Measurements from ENCODE around the gene CRISP2.
A peak's percentile ranks its signal among the peaks of the same experiment; 100 is the strongest.
"Not testable (repeated sequence)": the region's sequence is repeated elsewhere in the genome, so short reads cannot be mapped to it uniquely, and the experiment has no call there.

CRISP2 gene, protein sequence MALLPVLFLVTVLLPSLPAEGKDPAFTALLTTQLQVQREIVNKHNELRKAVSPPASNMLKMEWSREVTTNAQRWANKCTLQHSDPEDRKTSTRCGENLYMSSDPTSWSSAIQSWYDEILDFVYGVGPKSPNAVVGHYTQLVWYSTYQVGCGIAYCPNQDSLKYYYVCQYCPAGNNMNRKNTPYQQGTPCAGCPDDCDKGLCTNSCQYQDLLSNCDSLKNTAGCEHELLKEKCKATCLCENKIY

DNA sequence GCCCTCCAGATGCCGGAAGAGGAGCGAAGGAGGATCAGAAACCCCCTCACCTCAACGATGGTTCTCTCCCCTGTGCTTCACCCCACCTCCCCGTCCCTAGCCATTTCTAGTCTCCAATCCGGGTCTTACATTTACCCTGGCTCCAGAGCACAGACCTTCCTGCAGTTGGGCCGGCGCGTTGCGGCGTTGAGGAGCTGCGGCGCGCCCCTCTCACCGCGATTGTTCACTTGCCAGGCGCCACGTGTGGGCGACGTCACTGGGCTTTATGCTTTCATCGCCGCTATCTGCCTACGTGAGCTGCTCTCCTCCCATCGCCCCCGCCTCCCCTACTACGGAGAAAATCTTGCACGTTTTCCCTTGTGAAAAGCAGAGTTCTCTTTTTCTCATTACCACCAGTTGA is at the start of gene CRISP2:
Gene CRISP2 (minus strand): TSS at position 198 of the 400 bp plus-strand sequence. CDS start 4,347 bp downstream, outside the sequence.
- DNase-seq (ENCODE audit: low spot score), result no peak

DNA sequence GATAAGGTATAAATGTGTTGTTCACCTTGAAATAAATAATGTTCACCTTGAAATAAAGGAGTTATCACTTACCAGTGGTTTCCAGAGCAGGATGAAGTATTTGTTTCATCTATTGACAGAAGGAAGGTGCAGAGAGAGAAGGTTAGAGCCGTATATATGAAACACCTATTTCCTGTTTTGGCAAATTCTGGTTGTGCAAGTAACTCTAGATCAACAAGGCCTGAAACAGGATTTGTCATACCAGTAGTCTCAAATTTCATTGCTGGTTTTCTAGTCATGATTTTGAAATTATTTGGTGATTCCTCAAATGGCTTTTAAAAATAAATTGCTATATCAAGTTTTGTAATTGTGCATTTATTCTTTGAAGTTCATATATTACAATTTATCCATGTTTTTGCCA is 30.9 kb upstream of the CRISP2 start, which contains the start of gene CRISP3:
Gene CRISP3 (minus strand): TSS at position 130 of the 400 bp plus-strand sequence. CDS start 21 bp downstream, at position 109.
- DNase-seq (ENCODE audit: low spot score), result no peak

DNA sequence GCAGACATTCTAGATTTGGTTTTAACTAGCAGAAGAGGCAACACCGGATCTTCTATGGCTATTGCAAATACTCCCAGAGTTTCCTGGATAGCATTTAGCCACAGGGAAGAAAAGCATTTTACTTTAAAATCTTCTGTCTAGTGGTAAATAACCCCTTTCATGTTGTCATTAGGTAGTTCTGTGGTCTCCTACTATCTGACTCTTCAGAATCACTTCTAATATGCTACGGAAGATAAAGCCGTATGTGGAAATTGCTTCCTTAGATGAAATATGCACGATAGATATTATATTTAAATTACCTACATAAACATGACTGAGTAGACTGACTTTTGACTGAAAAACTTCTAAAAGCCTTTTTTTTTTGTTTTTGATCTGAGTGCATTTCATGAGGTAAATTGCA is 30.1 kb upstream of the CRISP2 start:
- DNase-seq (ENCODE audit: low spot score), result no peak

DNA sequence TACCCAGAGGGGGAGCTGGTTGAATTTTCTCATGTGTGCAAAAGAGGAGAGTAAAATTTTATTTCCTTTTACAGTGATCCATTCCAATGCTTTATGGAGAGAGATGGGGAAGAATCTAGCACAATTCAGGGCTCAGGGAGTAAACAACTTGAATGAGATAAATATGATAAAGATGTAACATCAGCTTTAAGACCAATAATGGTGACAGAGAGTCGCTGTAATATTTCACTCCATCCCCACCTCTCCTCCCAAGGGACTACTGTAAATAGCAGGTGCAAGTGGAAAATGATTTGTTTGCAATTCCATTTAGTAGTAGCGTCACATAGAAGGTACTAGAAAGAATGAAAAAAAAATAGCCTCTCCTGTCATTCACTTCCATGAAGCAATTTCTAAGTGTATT is 26.1 kb upstream of the CRISP2 start:
- no peak for DNase-seq (ENCODE audit: low spot score)

DNA sequence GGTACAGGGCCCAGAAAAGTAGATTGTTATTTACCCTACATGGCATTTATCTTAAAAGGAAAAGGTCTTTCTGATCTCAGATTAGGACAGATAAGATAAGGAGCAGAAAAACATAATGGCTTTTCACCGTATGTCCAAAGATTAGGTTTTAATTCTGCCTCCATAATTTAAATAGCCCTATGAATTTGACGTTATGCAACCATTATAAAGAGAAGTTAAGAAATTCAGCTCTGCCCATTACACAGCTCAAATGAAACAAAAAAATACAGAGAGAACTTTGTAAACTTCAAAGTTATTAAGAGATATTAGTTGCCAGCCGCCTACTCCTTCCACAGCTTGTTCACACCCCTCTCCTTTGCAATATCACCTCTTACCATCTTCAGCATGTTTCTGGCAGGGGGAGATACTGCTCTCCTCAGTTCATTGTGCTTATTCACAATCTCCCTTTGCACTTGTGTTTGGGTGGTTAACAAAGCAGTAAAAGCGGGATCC is 22.7 kb upstream of the CRISP2 start:
- no peak for DNase-seq (ENCODE audit: low spot score)

DNA sequence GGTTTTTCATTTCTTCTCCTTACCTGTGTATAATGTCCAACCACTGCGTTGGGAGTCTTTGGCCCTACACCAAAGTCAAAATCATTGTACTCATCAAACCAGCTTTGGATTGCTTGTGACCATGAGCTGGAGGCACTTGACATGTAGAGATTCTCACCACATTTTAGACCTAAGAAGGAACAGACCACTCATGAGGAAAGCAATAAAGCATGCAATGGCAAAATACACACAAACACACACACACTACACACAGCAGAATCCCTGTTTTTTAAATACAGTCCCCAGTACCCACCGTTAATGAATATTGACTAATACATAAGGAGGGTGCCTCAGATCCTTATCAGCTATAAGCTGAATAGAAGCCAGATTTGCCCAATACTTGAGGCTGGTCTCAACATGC is 20.3 kb upstream of the CRISP2 start:
- DNase-seq (ENCODE audit: low spot score), result no peak

DNA sequence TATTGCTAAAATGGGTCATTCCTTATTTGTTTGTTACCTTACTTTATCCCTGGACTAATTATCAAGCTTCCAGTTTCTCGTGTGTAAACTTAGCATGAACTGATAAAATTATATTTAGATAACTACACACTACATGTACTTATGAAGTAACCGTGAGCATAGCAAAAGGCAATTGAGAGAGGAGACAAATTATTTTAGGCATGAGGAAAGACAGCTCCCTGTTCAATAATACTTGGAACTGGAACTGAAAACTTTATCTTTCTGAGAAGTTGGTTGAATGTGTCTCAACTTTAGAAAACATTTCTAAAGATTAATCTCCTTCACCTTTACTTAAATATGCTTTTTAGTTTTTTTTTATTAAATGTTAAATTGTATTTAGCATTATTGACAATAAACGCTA is 19.4 kb upstream of the CRISP2 start:
- no peak for DNase-seq (ENCODE audit: low spot score)

DNA sequence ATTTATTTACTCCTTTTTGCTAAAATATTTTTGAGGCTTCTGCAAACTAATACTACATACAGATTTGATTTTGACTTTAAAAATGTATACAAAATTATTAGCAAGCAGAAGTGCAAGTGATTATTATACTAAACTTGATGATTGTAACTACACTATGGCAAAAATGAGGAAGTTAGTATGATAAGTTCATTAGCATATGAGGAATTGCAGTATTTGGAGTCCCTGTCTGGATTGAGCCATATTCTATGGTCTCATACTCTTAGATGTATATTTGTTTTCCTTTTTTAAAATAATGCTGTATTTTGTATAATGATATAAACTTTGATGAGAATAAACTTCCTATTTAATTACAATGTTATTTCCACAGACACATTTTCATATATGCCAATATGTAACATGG is 16.9 kb upstream of the CRISP2 start:
- DNase-seq (ENCODE audit: low spot score), result no peak

DNA sequence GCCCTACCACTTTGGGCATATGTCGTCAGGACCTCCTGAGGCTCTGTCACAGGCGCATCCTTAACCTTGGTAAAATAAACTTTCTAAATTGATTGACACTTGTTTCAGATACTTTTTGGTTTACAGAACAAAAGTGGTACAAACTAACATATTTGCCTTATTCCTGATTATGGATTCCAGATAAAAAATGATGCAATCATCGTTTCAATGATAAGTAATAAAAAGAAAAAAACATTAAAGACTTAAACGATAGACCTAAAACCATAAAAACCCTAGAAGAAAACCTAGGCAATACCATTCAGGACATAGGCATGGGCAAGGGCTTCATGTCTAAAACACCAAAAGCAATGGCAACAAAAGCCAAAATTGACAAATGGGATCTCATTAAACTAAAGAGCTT is 10.6 kb upstream of the CRISP2 start:
- not testable (repeated sequence) for DNase-seq (ENCODE audit: low spot score)

DNA sequence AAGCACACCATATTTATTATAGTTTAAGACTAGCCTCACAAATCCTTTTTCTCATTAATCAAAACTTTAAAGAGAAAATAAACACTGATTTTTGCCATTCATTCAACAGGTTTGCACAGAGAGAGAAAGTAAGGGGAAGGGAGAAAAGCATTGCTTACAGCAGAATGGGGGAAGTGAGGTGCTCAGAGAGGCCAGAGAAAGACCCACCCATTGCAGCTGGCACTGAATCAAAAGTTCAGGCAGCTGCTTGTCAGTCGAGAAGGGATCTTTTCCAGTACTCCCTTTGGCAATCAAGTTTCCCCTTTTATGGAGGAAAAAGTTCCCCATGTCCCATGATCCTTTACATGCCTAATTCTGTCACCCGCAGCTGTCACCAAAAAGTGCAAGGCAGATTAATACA is 8.0 kb upstream of the CRISP2 start:
- no peak for DNase-seq (ENCODE audit: low spot score)

DNA sequence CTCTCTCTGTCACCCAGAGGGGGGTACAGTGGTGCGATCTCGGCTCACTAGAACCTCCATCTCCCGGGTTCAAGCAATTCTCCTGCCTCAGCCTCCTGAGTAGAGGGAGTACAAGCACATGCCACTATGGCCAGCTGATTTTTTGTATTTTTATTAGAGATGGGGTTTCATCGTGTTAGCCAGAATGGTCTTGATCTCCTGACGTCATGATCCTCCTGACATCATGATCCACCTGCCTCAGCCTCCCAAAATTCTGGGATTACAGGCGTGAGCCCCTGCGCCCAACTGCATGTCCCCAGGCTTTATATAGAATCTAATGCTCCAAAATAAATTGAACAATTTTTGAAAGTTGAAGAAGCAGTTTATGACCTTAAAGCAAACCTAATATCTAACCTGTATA is 7.0 kb upstream of the CRISP2 start:
- no peak for DNase-seq (ENCODE audit: low spot score)

DNA sequence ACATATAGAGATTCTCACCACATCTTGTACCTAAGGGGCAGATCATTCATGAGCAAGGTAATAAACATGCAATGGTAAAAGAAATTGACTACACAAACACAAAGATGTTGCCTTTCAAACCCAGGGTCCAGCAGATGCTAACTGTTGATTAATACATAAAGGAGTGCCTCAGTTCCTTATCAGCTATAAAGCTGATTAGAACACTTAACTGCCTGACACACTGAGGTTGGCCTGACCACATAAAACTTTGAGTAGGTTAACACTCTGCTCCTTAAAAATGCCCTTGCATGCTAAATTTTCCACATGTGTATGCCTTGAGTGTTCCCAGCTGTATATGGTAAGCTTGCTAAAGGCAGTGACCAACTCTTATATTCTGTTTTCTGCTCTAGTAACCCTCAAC is 14.9 kb downstream of the CRISP2 start:
- DNase-seq (ENCODE audit: low spot score), result no peak

DNA sequence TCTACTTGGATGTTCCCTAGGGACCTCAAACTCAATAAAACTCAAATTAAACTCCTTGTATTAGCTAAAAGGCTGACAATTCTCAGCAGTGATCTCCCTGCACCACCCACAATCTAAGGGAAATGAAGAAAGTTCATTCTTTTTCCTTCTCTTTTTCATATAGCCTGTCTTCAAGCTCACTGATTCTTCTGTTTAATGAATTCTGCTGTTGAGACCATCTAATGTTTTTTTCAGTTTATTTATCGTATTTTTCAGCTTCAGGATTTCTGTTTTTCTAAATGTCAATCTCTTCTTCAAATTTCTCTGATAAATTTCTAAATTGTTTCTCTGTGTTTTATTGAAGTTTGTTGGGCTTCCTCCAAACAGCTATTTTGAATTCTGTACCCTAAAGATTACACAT is 19.8 kb downstream of the CRISP2 start:
- DNase-seq (ENCODE audit: low spot score), result no peak

DNA sequence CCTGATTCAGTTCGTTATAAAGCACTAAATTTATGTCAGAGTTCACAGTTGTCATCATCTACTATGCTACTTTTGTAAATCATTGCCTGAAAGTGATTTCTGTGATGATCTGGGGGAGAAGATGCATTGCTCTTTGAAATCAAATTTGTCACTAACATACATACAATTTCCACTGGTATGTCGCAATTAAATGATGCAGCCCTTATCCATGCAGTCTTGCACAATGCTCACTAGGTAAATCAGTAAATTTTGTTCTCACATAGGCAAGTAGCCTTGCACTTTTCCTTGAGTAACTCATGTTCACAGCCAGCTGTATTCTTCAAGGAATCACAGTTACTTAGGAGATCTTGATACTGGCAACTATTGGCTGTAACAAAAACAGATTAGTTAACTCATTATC is 20.8 kb downstream of the CRISP2 start:
- no peak for DNase-seq (ENCODE audit: low spot score)

DNA sequence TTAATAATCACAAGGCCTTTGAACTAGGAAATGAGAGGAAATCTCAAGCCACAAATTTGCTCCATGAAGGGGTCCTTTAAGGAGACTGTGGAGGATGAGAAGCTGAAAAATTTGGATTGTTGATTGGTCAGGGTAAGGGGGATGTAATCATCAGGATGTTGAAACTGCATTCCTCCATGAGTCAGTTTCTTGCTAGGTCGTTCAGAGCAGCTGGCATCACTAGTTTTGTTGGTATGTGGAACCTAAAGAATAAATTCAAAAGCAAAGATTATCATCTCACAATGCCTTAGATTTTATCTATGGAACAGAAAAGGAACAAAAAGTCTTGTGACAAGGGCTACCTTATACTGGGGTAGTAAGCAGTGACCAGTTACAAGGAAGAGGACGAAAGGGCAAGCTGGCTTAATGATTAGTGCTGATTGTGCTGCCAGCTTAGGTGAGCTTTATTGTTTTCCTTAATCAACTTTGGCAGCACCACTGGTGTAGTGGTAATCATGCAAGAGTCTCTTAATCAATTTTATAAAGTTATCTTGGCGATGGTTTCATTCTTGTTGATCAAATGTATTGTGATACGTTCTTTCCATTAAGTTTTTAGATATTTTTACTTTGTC is 36.6 kb downstream of the CRISP2 start:
- no peak for DNase-seq (ENCODE audit: low spot score)

DNA sequence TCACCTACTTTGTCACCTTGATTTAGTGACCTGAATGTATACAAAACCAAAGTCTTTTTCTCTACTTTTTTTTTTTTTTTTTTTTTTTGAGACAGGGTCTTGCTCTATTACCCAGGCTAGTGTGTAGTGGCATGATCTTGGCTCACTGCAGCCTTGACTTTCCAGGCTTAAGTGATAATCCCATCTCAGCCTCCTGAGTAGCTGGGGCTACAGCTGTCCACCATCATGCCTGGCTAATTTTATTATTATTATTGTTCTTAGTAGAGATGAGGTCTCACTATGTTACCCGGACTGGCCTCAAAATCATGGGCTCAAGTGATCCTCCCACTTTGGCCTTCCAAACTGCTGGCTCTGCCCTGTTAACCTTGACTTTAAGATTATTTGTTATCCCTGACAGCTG is 37.5 kb downstream of the CRISP2 start:
- DNase-seq (ENCODE audit: low spot score), result no peak

DNA sequence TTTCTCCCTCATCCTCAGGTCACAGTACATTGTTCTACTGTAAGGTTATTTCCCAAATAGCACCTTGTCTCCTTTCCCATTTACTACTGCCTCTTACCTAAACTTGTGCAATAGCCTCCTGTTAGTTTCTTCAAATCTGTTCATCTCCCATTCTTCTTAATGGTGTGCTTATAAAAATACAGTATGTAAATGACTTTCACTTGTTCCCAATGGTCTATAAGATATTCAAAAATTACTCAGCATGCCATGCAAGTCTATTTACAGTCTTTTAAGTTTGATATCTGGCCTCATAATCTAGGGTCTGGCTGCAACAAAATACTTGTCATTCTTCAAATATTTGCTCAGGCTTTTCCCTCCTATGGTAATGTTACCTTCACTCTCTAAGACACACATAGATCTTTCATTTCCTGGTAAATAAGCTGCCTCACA is 45.2 kb downstream of the CRISP2 start:
- peak; percentile 16 for DNase-seq (ENCODE audit: low spot score)

DNA sequence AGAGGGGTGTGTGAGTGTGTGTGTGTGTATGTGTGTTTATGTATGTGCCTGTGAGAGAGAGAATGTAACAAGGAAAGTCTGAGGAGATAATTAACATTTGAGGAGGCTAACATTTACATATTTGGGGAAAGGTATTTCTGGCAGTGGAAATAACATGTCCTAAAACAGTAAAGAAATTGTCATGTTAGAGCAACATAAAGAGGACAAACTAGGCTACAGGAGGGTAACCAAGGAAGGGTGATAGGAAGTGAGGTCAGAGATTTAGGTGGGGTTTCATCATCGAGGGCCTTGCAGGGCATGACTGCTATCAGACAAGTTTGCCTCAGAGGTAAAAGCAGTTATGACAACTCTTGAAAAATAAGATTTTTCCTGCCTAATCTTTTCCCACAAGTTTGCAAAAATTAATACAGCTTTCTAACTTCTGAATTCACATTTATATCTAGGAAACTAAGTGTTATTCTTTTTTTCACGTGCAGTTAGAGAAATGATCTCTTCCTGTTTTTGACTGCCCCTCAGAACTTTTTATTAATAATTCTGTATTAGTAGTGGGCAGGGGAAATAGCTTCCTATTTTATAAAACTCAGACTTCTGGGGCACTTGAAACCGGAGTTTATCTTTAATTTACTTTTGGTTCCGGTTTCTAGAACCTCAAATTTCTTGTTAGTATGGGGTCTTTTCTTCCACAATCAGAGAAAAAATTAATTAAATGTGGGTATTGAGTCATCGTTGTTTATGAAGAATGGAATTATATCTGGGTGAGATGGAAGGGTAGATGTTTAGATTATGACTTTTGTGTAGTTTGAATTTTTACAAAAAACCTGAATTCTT is 46.2 kb downstream of the CRISP2 start:
- no peak for DNase-seq (ENCODE audit: low spot score)

DNA sequence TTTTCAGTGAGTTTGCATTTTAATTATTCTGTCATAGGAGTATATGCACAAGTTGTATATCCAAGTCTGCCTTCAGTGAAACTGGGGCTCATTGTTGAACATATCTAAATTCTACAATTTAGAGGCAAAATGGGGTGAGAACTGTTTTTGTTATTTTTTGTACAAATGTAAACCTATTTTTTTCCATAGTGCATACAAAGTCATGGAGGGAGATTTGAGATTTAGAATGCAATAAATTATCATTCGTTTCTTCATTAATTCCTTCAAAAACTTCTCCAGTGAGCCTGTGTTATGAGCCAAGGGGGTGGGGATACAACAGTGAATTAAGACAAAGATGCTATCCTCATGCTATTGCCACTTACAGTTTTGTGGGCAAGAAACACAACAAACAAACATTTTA is 46.9 kb downstream of the CRISP2 start:
- no peak for DNase-seq (ENCODE audit: low spot score)

DNA sequence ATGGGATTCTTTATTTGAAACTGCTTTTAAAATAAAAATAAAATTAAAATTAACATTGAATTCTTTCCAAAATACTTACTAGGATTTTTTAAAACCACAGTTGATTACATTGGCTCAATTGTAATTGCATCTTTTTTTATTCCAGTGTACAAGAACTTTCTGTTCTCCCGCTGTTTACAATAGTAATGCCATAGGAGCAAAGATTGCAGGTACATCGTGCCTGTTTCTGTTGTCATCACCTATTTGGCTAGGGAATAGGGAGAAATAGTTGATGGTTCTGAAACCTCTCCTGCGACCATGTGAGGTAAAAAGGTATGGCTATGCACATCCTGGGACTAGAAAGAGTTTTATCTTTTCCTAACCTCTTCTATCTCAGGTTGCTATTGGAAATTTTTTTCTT is 48.5 kb downstream of the CRISP2 start:
- no peak for DNase-seq (ENCODE audit: low spot score)

DNA sequence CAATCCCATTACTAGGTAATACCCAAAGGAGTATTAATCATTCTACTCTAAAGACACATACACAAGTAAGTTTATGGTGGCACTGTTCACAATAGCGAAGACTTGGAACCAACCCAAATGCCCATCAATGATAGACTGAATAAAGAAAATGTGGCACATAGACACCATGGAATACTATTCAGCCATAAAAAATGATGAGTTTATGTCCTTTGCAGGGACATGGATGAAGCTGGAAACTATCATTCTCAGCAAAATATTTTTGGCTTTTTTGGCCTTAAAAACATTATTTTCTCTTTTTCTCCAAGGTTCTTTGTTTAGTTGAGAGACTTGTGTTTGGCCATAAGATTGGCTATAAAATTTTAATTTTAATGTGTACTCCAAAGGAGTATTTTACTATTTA is 49.3 kb downstream of the CRISP2 start:
- DNase-seq (ENCODE audit: low spot score), result not testable (repeated sequence)

DNA sequence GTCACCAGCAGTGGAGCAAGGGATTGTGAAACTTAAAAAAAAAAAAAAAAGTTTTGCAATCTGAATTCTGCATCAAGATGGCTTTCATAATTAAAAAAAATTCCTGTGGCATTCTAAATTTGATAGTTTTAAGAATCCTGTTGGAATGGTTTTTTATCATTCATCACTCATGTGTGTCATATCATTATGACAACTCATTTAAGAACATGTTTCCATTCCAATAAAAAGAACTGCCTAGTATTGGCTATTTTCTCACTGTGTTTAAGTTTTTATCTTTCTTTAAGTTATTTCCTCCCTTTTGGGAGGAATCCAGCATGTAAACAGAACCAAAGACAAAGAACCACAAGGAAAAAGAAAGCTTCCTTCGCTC is 50.5 kb downstream of the CRISP2 start:
- DNase-seq (ENCODE audit: low spot score), result no peak

All from iPS-NIHi11 (cell line).